ENCODE results near the gene TSEN34. TPM values are rescaled to one million over a fixed set of nuclear protein-coding genes. Genes with fewer than 3 reads are reported as not detected.

Gene TSEN34
- total and polyA plus RNA-seq, 7 donors = 15.5 to 44.6 (median 20.2) TPM

DNA sequence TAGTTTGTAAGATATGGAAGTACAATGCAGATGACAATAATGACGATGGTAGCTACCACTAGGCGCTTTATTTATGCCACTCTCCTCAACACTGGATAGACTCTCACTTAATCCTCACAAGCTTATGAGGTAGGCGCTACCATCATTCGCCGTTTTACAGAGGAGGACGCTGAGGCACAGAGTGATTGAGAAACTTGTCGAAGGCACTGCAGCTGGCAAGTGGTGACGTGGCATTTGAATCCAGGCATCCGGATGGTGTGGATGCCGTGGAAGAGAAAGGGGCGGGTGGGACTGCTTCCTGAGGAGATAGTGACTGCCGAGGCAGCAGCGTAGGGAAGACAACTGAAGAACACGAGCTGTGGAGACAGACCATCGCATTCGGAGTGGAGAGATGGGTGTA lies 8.3 kb downstream of the TSEN34 start:
- 92% methylated on average over 16 of the region's 16 CpGs for WGBS, 3 donors
- DNase-seq = no peak

DNA sequence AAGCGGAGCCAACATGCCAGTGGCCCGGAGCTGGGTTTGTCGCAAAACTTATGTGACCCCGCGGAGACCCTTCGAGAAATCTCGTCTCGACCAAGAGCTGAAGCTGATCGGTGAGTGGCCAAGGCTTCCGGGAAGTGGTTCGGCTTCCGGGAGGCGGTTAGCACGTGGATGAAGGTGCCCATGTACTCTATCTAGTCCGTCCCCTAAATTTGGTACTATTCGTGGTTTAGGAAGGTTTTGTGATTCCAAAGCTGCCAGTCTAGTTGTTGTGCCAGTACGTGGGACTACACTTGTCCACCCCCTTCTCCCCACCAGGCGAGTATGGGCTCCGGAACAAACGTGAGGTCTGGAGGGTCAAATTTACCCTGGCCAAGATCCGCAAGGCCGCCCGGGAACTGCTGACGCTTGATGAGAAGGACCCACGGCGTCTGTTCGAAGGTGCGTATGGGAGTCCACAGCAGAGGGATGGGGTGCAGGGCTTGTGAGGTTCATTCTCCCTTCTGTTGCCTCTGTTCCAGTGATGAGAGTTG lies 10.1 kb downstream of the TSEN34 start:
- Histone ChIP-seq H3K9me3 (no peaks in the 10 kb centered on the region), H3K4me1 (peaks cover 46% of the 10 kb centered on the region), H3K27me3 (ENCODE audit: insufficient read depth in 3 of 3, low read length in 2 of 3) (no peaks in the 10 kb centered on the region), H3K4me3 (peak overlapping the region; percentile 80), H3K27ac (peak overlapping the region; percentile 86), H3K36me3 (ENCODE audit: insufficient read depth in 1 of 2, low read depth in 1 of 2) (peaks cover 12 to 55% of the 10 kb centered on the region in 2 donors)
- TF ChIP-seq, protein P1, sequence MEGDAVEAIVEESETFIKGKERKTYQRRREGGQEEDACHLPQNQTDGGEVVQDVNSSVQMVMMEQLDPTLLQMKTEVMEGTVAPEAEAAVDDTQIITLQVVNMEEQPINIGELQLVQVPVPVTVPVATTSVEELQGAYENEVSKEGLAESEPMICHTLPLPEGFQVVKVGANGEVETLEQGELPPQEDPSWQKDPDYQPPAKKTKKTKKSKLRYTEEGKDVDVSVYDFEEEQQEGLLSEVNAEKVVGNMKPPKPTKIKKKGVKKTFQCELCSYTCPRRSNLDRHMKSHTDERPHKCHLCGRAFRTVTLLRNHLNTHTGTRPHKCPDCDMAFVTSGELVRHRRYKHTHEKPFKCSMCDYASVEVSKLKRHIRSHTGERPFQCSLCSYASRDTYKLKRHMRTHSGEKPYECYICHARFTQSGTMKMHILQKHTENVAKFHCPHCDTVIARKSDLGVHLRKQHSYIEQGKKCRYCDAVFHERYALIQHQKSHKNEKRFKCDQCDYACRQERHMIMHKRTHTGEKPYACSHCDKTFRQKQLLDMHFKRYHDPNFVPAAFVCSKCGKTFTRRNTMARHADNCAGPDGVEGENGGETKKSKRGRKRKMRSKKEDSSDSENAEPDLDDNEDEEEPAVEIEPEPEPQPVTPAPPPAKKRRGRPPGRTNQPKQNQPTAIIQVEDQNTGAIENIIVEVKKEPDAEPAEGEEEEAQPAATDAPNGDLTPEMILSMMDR (IDR thresholded peaks at IDR 0.05) = no peak
- intact Hi-C loops (cut with DNase I) = no loop called here
- ATAC-seq (peak in 1 of 4 donors; percentile 6), DNase-seq (peak in 1 of 2 donors; percentile 28)
- WGBS, 3 donors = 2 to 4% (median 3%) methylated on average over 27 to 28 of the region's 28 CpGs

More for the DNA sequence above, 8.3 kb downstream of the TSEN34 start:
- H3K27me3 ChIP-seq (ENCODE audit: insufficient read depth in 3 of 3, low read length in 2 of 3) = no peaks in the 10 kb centered on the region
- no peaks in the 10 kb centered on the region for H3K9me3 ChIP-seq
- ATAC-seq = no peak
- TF ChIP-seq, protein P1 (IDR thresholded peaks at IDR 0.05) = no peak
- no peak overlapping the region for H3K4me3 ChIP-seq
- H3K36me3 ChIP-seq (ENCODE audit: insufficient read depth in 1 of 2, low read depth in 1 of 2) = peaks cover 8 to 50% of the 10 kb centered on the region in 2 donors
- peaks cover 28% of the 10 kb centered on the region for H3K4me1 ChIP-seq
- H3K27ac ChIP-seq = no peak overlapping the region
- intact Hi-C loops (cut with DNase I) = no loop called here

DNA sequence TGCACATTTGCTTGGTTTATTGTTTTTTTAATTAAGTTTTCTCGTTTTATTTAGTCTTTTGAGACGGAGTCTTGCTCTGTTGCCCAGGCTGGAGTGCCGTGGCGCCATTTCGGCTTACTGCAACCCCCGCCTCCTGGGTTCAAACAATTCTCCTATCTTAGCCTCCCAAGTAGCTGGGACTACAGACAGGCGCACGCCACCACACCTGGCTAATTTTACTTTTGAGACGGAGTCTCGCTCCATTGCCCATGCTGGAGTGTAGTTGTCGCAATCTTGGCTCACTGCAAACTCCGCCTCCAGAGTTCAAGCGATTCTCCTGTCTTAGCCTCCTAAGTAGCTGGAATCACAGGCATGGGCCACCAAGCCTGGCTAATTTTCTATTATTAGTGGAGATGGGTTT lies 10.9 kb downstream of the TSEN34 start:
- Histone ChIP-seq H3K27me3 (ENCODE audit: insufficient read depth in 3 of 3, low read length in 2 of 3) (no peaks in the 10 kb centered on the region), H3K4me3 (peak overlapping the region; percentile 80), H3K4me1 (peaks cover 52% of the 10 kb centered on the region), H3K36me3 (ENCODE audit: insufficient read depth in 1 of 2, low read depth in 1 of 2) (peaks cover 14 to 62% of the 10 kb centered on the region in 2 donors), H3K27ac (peak overlapping the region; percentile 86), H3K9me3 (no peaks in the 10 kb centered on the region)
- TF ChIP-seq, protein P1 (IDR thresholded peaks at IDR 0.05) = no peak
- WGBS, 3 donors = 63 to 80% (median 74%) methylated on average over 13 of the region's 13 CpGs
- ATAC-seq (no peak), DNase-seq (no peak)
- intact Hi-C loops (cut with DNase I) = no loop called here

DNA sequence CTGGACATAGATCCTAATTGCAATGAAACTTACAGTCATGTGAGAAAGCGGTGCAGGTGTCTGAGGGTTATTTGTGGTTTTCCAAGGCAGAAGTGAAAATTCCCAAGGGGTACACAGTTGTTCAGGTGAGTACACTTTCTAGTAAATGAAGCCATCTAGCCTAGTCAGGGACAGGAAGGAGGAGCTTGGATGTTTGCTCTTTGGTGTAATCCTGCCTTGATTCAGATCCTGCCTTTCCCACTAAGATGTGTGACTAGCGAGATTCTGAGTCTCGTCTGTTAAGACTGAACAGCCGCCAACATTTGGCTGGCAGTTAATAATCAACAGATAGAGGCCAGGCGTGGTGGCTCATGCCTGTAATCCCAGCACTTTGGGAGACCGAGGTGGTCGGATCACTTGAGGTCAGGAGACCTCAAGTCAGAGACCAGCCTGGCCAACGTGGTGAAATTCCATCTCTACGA lies 12.1 kb downstream of the TSEN34 start:
- H3K9me3 ChIP-seq = no peaks in the 10 kb centered on the region
- WGBS, 3 donors = 35 to 40% (median 38%) methylated on average over 9 of the region's 9 CpGs
- peaks cover 24 to 71% of the 10 kb centered on the region in 2 donors for H3K36me3 ChIP-seq (ENCODE audit: insufficient read depth in 1 of 2, low read depth in 1 of 2)
- H3K27me3 ChIP-seq (ENCODE audit: insufficient read depth in 3 of 3, low read length in 2 of 3) = no peaks in the 10 kb centered on the region
- DNase-seq (no peak), ATAC-seq (peak in 1 of 4 donors; percentile 24)
- TF ChIP-seq, protein P1 (IDR thresholded peaks at IDR 0.05) = no peak
- peak overlapping the region; percentile 80 for H3K4me3 ChIP-seq
- intact Hi-C loops (cut with DNase I) = no loop called here
- peaks cover 64% of the 10 kb centered on the region for H3K4me1 ChIP-seq
- H3K27ac ChIP-seq = peak overlapping the region; percentile 86
